IMR-90 (cell line): ENCODE data around the gene NR1I3. TPM values are rescaled to one million over a fixed set of nuclear protein-coding genes. Genes with fewer than 3 reads are reported as not detected.

ENCODE experiments used
- ATAC-seq: fragments of 200-7000 bp; cut with Tn5 transposase; 2 replicates; pipeline ENCODE4 v1.9.1; 2020; ENCODE audit warnings: low read depth, mild to moderate bottlenecking, moderate library complexity
- BruUV-seq: library from RNA; stranded (reverse); fragments of 400-500 nt; replicated peaks from 2 replicates; lab custom pipeline; 2021; lab: Mats Ljungman, UMichigan
- CTCF ChIA-PET: fragments of 300-600 bp; formaldehyde crosslinking; extraction: SDS; loops from one replicate; lab custom pipeline; 2021; ENCODE audit warnings: antibody characterized with exemption; lab: Yijun Ruan, JAX
- POLR2A ChIA-PET: fragments of 300-600 bp; sonication (Branson Sonifier 250); formaldehyde crosslinking; loops from one replicate; lab custom pipeline; 2022; ENCODE audit warnings: antibody characterized with exemption; ENCODE audit not compliant: unreplicated experiment; lab: Charles Lee
- DNase-seq: peaks from one replicate; pipeline ENCODE4 v3.0.0; 2013
- H2AFZ ChIP-seq: replicated peaks from 2 replicates; pipeline ENCODE3; 2013; ENCODE audit warnings: low read length, mild to moderate bottlenecking; ENCODE audit not compliant: poor library complexity
- H2AK5ac ChIP-seq: 2 replicates; pipeline ENCODE4 v1.6.1; 2013; ENCODE audit warnings: low read depth, low read length, inconsistent platforms
- H2AK9ac ChIP-seq: replicated peaks from 2 replicates; pipeline ENCODE3; 2013; ENCODE audit warnings: mild to moderate bottlenecking, low read depth, low read length, moderate library complexity; ENCODE audit not compliant: poor library complexity
- H2BK120ac ChIP-seq: 2 replicates; pipeline ENCODE4 v1.6.1; 2013; ENCODE audit warnings: low read depth, low read length, inconsistent platforms
- H2BK15ac ChIP-seq: 3 replicates; pipeline ENCODE4 v1.6.1; 2013; ENCODE audit warnings: low read depth, low read length, inconsistent platforms
- H2BK20ac ChIP-seq: 2 replicates; pipeline ENCODE4 v1.6.1; 2013; ENCODE audit warnings: low read depth, mild to moderate bottlenecking, inconsistent platforms, low read length, moderate library complexity
- H2BK5ac ChIP-seq: 2 replicates; pipeline ENCODE4 v1.6.1; 2013; ENCODE audit warnings: mild to moderate bottlenecking, low read depth, low read length, inconsistent platforms; ENCODE audit not compliant: poor library complexity, severe bottlenecking
- H3K14ac ChIP-seq: replicated peaks from 2 replicates; pipeline ENCODE4 v1.6.1; 2013; ENCODE audit warnings: low read depth, low read length, inconsistent platforms
- H3K18ac ChIP-seq: 2 replicates; pipeline ENCODE4 v1.6.1; 2013; ENCODE audit warnings: low read depth, low read length, control low read depth
- H3K23ac ChIP-seq: 2 replicates; pipeline ENCODE4 v1.6.1; 2013; ENCODE audit warnings: low read depth, low read length, inconsistent platforms
- H3K27ac ChIP-seq: 2 replicates; pipeline ENCODE4 v1.5.1; 2013; ENCODE audit warnings: mild to moderate bottlenecking, control low read depth, low read length; ENCODE audit not compliant: insufficient read depth
- H3K27me3 ChIP-seq: 2 replicates; pipeline ENCODE4 v1.6.1; 2013; ENCODE audit warnings: low read length; ENCODE audit not compliant: control insufficient read depth, insufficient read depth
- H3K36me3 ChIP-seq: 2 replicates; pipeline ENCODE4 v1.6.1; 2013; ENCODE audit warnings: low read length, mixed read lengths; ENCODE audit not compliant: control insufficient read depth, insufficient read depth
- H3K4ac ChIP-seq: 2 replicates; pipeline ENCODE4 v1.6.1; 2013; ENCODE audit warnings: low read depth, low read length, inconsistent platforms
- H3K4me1 ChIP-seq: 2 replicates; pipeline ENCODE4 v1.6.1; 2013; ENCODE audit warnings: low read length, mixed read lengths; ENCODE audit not compliant: control insufficient read depth, insufficient read depth
- H3K4me2 ChIP-seq: 2 replicates; pipeline ENCODE4 v1.6.1; 2013; ENCODE audit warnings: low read depth, mild to moderate bottlenecking, control low read depth, low read length, moderate library complexity
- H3K4me3 ChIP-seq: 2 replicates; pipeline ENCODE4 v1.5.1; 2013; ENCODE audit warnings: low read depth, mild to moderate bottlenecking, control low read depth, low read length, moderate library complexity; ENCODE audit not compliant: insufficient read depth
- H3K56ac ChIP-seq: 2 replicates; pipeline ENCODE4 v1.6.1; 2013; ENCODE audit warnings: low read length, inconsistent platforms; ENCODE audit not compliant: insufficient read depth; ENCODE audit errors: extremely low read depth
- H3K79me1 ChIP-seq, 2 experiments: 2 replicates each; pipeline ENCODE4 v1.6.1; 2013; ENCODE audit warnings: low read length in 2 of 2, inconsistent platforms in 1 of 2, low read depth in 1 of 2
- H3K9ac ChIP-seq: 2 replicates; pipeline ENCODE4 v1.6.1; 2013; ENCODE audit warnings: low read depth, low read length, control low read depth
- H3K9me1 ChIP-seq: 2 replicates; pipeline ENCODE4 v1.6.1; 2013; ENCODE audit warnings: low read length, inconsistent platforms; ENCODE audit not compliant: insufficient read depth
- H3K9me3 ChIP-seq: 2 replicates; pipeline ENCODE4 v1.6.1; 2013; ENCODE audit warnings: low read length; ENCODE audit not compliant: control insufficient read depth, insufficient read depth
- H4K20me1 ChIP-seq: 2 replicates; pipeline ENCODE4 v1.6.1; 2013; ENCODE audit warnings: low read length, inconsistent platforms; ENCODE audit not compliant: insufficient read depth
- H4K5ac ChIP-seq: 2 replicates; pipeline ENCODE4 v1.6.1; 2013; ENCODE audit warnings: mild to moderate bottlenecking, low read depth, low read length, control low read depth
- H4K8ac ChIP-seq, 2 experiments: 2 replicates each; pipeline ENCODE4 v1.6.1; 2013; ENCODE audit warnings: low read depth in 2 of 2, low read length in 2 of 2, control low read depth in 1 of 2, inconsistent platforms in 1 of 2
- H4K91ac ChIP-seq: 2 replicates; pipeline ENCODE4 v1.6.1; 2013; ENCODE audit warnings: low read depth, low read length, inconsistent platforms; ENCODE audit not compliant: insufficient read depth
- BHLHE40 ChIP-seq: fragments of 150-350 bp; IDR thresholded peaks from 2 replicates; pipeline ENCODE4 v1.6.1; 2016; ENCODE audit warnings: mild to moderate bottlenecking, low read depth, low read length
- CEBPB ChIP-seq: IDR thresholded peaks from 2 replicates; pipeline ENCODE4 v1.6.1; 2012; ENCODE audit warnings: low read depth, low read length, improper control_type of control experiment
- CHD1 ChIP-seq: IDR thresholded peaks from 2 replicates; pipeline ENCODE4 v1.6.1; 2012; ENCODE audit warnings: low read depth, low read length, improper control_type of control experiment
- FOS ChIP-seq: fragments of 150-350 bp; IDR thresholded peaks from 2 replicates; pipeline ENCODE4 v1.6.1; 2016; ENCODE audit warnings: low read depth, low read length
- MAFK ChIP-seq: IDR thresholded peaks from 2 replicates; pipeline ENCODE4 v1.6.1; 2012; ENCODE audit warnings: low read depth, low read length, improper control_type of control experiment
- MAZ ChIP-seq: IDR thresholded peaks from 2 replicates; pipeline ENCODE4 v1.6.1; 2012; ENCODE audit warnings: low read depth, mild to moderate bottlenecking, low read length, improper control_type of control experiment, moderate library complexity, borderline replicate concordance
- MXI1 ChIP-seq: IDR thresholded peaks from 2 replicates; pipeline ENCODE4 v1.6.1; 2012; ENCODE audit warnings: low read depth, mild to moderate bottlenecking, low read length, moderate library complexity, borderline replicate concordance
- NFE2L2 ChIP-seq: fragments of 150-350 bp; IDR thresholded peaks from 2 replicates; pipeline ENCODE4 v1.6.1; 2016; ENCODE audit warnings: low read depth, mild to moderate bottlenecking, low read length
- POLR2A ChIP-seq: IDR thresholded peaks from 2 replicates; pipeline ENCODE4 v1.6.1; 2012; ENCODE audit warnings: mild to moderate bottlenecking, low read depth, low read length
- RAD21 ChIP-seq: IDR thresholded peaks from 2 replicates; pipeline ENCODE4 v1.6.1; 2012; ENCODE audit warnings: low read length, improper control_type of control experiment
- RCOR1 ChIP-seq: IDR thresholded peaks from 2 replicates; pipeline ENCODE4 v1.6.1; 2012; ENCODE audit warnings: mild to moderate bottlenecking, low read length, improper control_type of control experiment; ENCODE audit not compliant: insufficient replicate concordance
- RFX5 ChIP-seq: IDR thresholded peaks from 2 replicates; pipeline ENCODE4 v1.8.0; 2012; ENCODE audit warnings: low read depth, mild to moderate bottlenecking, low read length, moderate library complexity
- SMC3 ChIP-seq: fragments of 150-350 bp; IDR thresholded peaks from 2 replicates; pipeline ENCODE4 v1.6.1; 2016; ENCODE audit warnings: low read depth, mild to moderate bottlenecking, antibody characterized with exemption, low read length, moderate library complexity
- WGBS, 2 experiments: methylation state at CpG; one replicate each; pipeline versions ENCODE4 v1.1.5 to v1.1.7; 2013; ENCODE audit warnings: missing lambda C conversion rate in 2 of 2; ENCODE audit not compliant: insufficient read length in 1 of 2; ENCODE audit errors: extremely low coverage in 2 of 2; 5-methylcytosine and 5-hydroxymethylcytosine counted together
- dilution Hi-C: fragments of 300-500 bp; cut with HindIII; formaldehyde crosslinking; loops from one replicate; pipeline ENCODE4 v1.14.3; 2018; ENCODE audit warnings: low sequenced_read_pairs; ENCODE audit not compliant: unreplicated experiment
- in situ Hi-C: fragments of 300-500 bp; cut with MboI; formaldehyde crosslinking; loops from 3 replicates; pipeline ENCODE4 v1.14.3; 2019; ENCODE audit warnings: low sequenced_read_pairs, inconsistent platforms, mixed read lengths
- intact Hi-C: fragments of 100-400 bp; cut with micrococcal nuclease; formaldehyde crosslinking; loops from 2 replicates; pipeline ENCODE4 v1.10.0; 2022
- polyA plus RNA-seq, 3 experiments: library from polyadenylated mRNA; depleted of rRNA; stranded (reverse); fragments of >200 nt; gene quantifications; 2 replicates each; pipeline ENCODE4 v1.2.3, GENCODE V29; 2012; ENCODE audit warnings: low replicate concordance in 1 of 3
- total RNA-seq: library from RNA; depleted of rRNA; stranded (reverse); fragments of >200 nt; gene quantifications from 2 replicates; pipeline ENCODE4 v1.2.3, GENCODE V29; 2012
- TF ChIP-seq, protein P1 (sequence below): conservative IDR thresholded peaks from 2 replicates; pipeline ENCODE4 v1.5.1; 2012; ENCODE audit warnings: mild to moderate bottlenecking, low read depth, low read length, improper control_type of control experiment
- TF ChIP-seq, protein P2 (sequence below): fragments of 150-350 bp; IDR thresholded peaks from 2 replicates; pipeline ENCODE4 v1.6.1; 2017; ENCODE audit warnings: mild to moderate bottlenecking, antibody characterized with exemption, low read length, low read depth
- TF ChIP-seq, protein P3 (sequence below): fragments of 150-350 bp; IDR thresholded peaks from 2 replicates; pipeline ENCODE4 v1.6.1; 2016; ENCODE audit warnings: low read depth, mild to moderate bottlenecking, low read length, moderate library complexity, borderline replicate concordance

The NR1I3 gene
- total and polyA plus RNA-seq, 2 of the 4 experiments (the other 2 are of a cell fraction) = not detected

DNA sequence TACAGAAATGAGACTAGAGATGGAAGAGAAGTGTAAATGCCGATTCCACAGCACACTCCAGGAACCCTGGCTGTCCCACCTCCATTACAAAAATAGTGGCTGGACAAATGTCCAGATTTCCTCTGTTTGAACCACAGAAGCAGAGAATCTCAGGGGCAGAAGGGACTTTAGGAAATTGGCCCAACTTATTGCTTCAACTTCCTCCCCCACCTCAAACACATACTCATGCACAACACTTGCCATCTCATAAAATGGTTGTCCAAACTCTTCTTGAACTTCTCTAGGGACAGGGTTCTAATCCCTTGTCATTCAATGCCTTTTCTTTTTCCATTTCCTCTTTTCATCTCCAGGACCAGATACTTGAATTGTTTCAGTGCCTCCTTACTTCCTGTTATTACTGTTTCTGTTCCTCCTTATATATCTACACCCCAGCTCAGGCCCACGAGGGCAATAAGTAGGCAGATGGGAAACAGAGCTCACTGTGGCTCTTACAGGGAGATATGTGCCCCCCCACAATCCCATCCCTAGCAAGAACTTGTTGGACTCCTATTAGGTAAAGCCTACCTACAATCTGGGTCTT, 52.2 kb downstream of the NR1I3 start:
- ChIA-PET CTCF (no interaction called here), POLR2A (no interaction called here)
- DNase-seq = no peak
- H3K4me2 ChIP-seq = no peak overlapping the region
- H3K23ac ChIP-seq = no peak overlapping the region; the same call in 1 of the 2 replicates
- peaks cover 3% of the 10 kb centered on the region for H3K4me1 ChIP-seq
- peak overlapping the region; percentile 3; the same call in 1 of the 2 replicates for H2BK120ac ChIP-seq
- no peak overlapping the region for H2BK15ac ChIP-seq
- no TSS peak for BruUV-seq
- H3K14ac ChIP-seq = no peak overlapping the region; the same call in 1 of the 2 replicates
- peak overlapping the region in 1 of 2 experiments; percentile 57; a peak in 2 of 4 replicates for H4K8ac ChIP-seq
- H3K27me3 ChIP-seq = no peaks in the 10 kb centered on the region
- H3K18ac ChIP-seq = no peak overlapping the region
- no peak for ATAC-seq
- H3K9me3 ChIP-seq = no peaks in the 10 kb centered on the region
- no peak overlapping the region for H4K91ac ChIP-seq
- no peak overlapping the region for H3K56ac ChIP-seq
- no peaks in the 10 kb centered on the region for H4K20me1 ChIP-seq
- WGBS, 2 experiments = no CpG with 5 or more reads among the region's 2 CpGs
- intact Hi-C loops (no loop called here), dilution Hi-C loops (no loop called here), in situ Hi-C loops (no loop called here)
- peak overlapping the region; percentile 23 for H2AK9ac ChIP-seq
- no peak overlapping the region for H2AK5ac ChIP-seq
- no peak overlapping the region for H3K27ac ChIP-seq
- H3K36me3 ChIP-seq = no peaks in the 10 kb centered on the region
- H3K9ac ChIP-seq = no peak overlapping the region
- no peak overlapping the region for H2BK20ac ChIP-seq
- no peak overlapping the region for H4K5ac ChIP-seq
- H3K4ac ChIP-seq = peak overlapping the region; percentile 29; the same call in 1 of the 2 replicates
- 0 out of 2 replicates have a peak, but pooled peaks cover 6% of the 10 kb centered on the region for H3K9me1 ChIP-seq
- H2BK5ac ChIP-seq = no peak overlapping the region
- TF ChIP-seq MAFK = no peak
- TF ChIP-seq, protein P1, sequence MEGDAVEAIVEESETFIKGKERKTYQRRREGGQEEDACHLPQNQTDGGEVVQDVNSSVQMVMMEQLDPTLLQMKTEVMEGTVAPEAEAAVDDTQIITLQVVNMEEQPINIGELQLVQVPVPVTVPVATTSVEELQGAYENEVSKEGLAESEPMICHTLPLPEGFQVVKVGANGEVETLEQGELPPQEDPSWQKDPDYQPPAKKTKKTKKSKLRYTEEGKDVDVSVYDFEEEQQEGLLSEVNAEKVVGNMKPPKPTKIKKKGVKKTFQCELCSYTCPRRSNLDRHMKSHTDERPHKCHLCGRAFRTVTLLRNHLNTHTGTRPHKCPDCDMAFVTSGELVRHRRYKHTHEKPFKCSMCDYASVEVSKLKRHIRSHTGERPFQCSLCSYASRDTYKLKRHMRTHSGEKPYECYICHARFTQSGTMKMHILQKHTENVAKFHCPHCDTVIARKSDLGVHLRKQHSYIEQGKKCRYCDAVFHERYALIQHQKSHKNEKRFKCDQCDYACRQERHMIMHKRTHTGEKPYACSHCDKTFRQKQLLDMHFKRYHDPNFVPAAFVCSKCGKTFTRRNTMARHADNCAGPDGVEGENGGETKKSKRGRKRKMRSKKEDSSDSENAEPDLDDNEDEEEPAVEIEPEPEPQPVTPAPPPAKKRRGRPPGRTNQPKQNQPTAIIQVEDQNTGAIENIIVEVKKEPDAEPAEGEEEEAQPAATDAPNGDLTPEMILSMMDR = no peak
- TF ChIP-seq MXI1 = no peak
- TF ChIP-seq RFX5 = no peak
- TF ChIP-seq MAZ = no peak
- TF ChIP-seq RCOR1 = no peak
- no peak for TF ChIP-seq RAD21
- TF ChIP-seq FOS = no peak
- TF ChIP-seq BHLHE40 = no peak
- TF ChIP-seq, protein P2, sequence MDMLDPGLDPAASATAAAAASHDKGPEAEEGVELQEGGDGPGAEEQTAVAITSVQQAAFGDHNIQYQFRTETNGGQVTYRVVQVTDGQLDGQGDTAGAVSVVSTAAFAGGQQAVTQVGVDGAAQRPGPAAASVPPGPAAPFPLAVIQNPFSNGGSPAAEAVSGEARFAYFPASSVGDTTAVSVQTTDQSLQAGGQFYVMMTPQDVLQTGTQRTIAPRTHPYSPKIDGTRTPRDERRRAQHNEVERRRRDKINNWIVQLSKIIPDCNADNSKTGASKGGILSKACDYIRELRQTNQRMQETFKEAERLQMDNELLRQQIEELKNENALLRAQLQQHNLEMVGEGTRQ = no peak
- no peak for TF ChIP-seq CEBPB
- no peak for TF ChIP-seq NFE2L2
- TF ChIP-seq POLR2A = no peak
- TF ChIP-seq, protein P3, sequence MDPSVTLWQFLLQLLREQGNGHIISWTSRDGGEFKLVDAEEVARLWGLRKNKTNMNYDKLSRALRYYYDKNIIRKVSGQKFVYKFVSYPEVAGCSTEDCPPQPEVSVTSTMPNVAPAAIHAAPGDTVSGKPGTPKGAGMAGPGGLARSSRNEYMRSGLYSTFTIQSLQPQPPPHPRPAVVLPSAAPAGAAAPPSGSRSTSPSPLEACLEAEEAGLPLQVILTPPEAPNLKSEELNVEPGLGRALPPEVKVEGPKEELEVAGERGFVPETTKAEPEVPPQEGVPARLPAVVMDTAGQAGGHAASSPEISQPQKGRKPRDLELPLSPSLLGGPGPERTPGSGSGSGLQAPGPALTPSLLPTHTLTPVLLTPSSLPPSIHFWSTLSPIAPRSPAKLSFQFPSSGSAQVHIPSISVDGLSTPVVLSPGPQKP = no peak
- TF ChIP-seq SMC3 = no peak
- TF ChIP-seq CHD1 = no peak
- H3K4me3 ChIP-seq = no peak overlapping the region
- no peaks in the 10 kb centered on the region for H3K79me1 ChIP-seq
- H2AFZ ChIP-seq = peak overlapping the region; percentile 47
